Spleen (tissue), 11 donors: ENCODE data around the gene SBDS. TPM values are rescaled to one million over a fixed set of nuclear protein-coding genes. Genes with fewer than 3 reads are reported as not detected.

Experiments used
- DNase-seq: peaks from one replicate; pipeline ENCODE4 v3.0.0-alpha.2; 2020
- H3K27ac ChIP-seq, 8 donors: fragments of 200-600 bp; sonication (generic) in 7 of 8; 1 replicate in 4 of 8; 2 replicates in 4 of 8; pipeline versions ENCODE4 v1.5.0 to v1.8.0; 2016 to 2021; ENCODE audit warnings: inconsistent platforms in 4 of 8, mild to moderate bottlenecking in 4 of 8, moderate library complexity in 1 of 8
- H3K27me3 ChIP-seq, 7 donors: fragments of 200-600 bp; sonication (generic) in 6 of 7; replicated peaks in 1 of 7; 1 replicate in 4 of 7; 2 replicates in 3 of 7; pipeline versions ENCODE4 v1.5.0 to v1.8.0; 2016 to 2021; ENCODE audit warnings: inconsistent platforms in 3 of 7, mild to moderate bottlenecking in 1 of 7
- H3K36me3 ChIP-seq, 6 donors: fragments of 200-600 bp; sonication (generic) in 5 of 6; 1 replicate in 4 of 6; 2 replicates in 2 of 6; pipeline versions ENCODE4 v1.5.0 to v1.8.0; 2016 to 2021; ENCODE audit warnings: inconsistent platforms in 2 of 6
- H3K4me1 ChIP-seq, 6 donors: fragments of 200-600 bp; sonication (generic) in 5 of 6; 1 replicate in 3 of 6; 2 replicates in 3 of 6; pipeline versions ENCODE4 v1.5.0 to v1.8.0; 2016 to 2021; ENCODE audit warnings: inconsistent platforms in 3 of 6
- H3K4me3 ChIP-seq, 8 donors: fragments of 200-600 bp; sonication (generic) in 7 of 8; 1 replicate in 4 of 8; 2 replicates in 4 of 8; pipeline versions ENCODE4 v1.5.0 to v1.8.0; 2016 to 2021; ENCODE audit warnings: inconsistent platforms in 4 of 8, mild to moderate bottlenecking in 4 of 8, moderate library complexity in 2 of 8
- H3K9me3 ChIP-seq, 8 donors: fragments of 200-600 bp; sonication (generic) in 7 of 8; 1 replicate in 4 of 8; 2 replicates in 4 of 8; pipeline versions ENCODE4 v1.5.0 to v1.8.0; 2016 to 2021; ENCODE audit warnings: inconsistent platforms in 4 of 8
- POLR2A ChIP-seq, 3 donors: fragments of 450-650 bp; IDR thresholded peaks; one replicate each; pipeline ENCODE4 v1.5.1; 2017; ENCODE audit warnings: antibody characterized with exemption in 3 of 3, mild to moderate bottlenecking in 1 of 3
- POLR2AphosphoS5 ChIP-seq, 3 donors: sonication (generic); formaldehyde crosslinking; IDR thresholded peaks; one replicate each; pipeline ENCODE4 v1.5.1; 2017; ENCODE audit warnings: antibody characterized with exemption in 3 of 3
- WGBS, 5 donors: extraction: QIAGEN DNeasy Blood & Tissue Kit in 3 of 5; methylation state at CpG; one replicate each; pipeline versions ENCODE4 v1.1.5 to v1.1.7; 2013 to 2018; 5-methylcytosine and 5-hydroxymethylcytosine counted together
- intact Hi-C: fragments of 100-400 bp; cut with DNase I; formaldehyde crosslinking; loops from one replicate; pipeline ENCODE4 v1.15.0; 2023; ENCODE audit warnings: low total_unique reads
- polyA plus RNA-seq, 3 donors: library from polyadenylated mRNA; stranded (reverse); fragments of 200-250 nt; gene quantifications; one replicate each; pipeline ENCODE4 v1.2.1, GENCODE V29; 2013
- total RNA-seq, 7 donors: library from RNA; depleted of rRNA in 3 of 7; stranded (reverse); fragments of >200 nt in 3 of 7; fragmentation: NEBNext Ultra II Directional in 4 of 7; extraction: Animal tissue kit (Norgen Biotek cat#: 25700) in 4 of 7; gene quantifications; one replicate each; pipeline versions ENCODE4 v1.1.0 to v1.2.1, GENCODE V29; 2016 to 2021
- TF ChIP-seq, protein P1 (sequence below), 11 experiments: fragments of 200-600 bp in 7 of 11; fragments of 450-650 bp in 4 of 11; sonication (generic) in 4 of 11; IDR thresholded peaks in 8 of 11; conservative IDR thresholded peaks in 3 of 11; 1 replicate in 7 of 11; 2 replicates in 4 of 11; pipeline versions ENCODE4 v1.4.0 to v1.8.0; 2016 to 2021; ENCODE audit warnings: antibody characterized with exemption in 11 of 11, inconsistent platforms in 4 of 11, mild to moderate bottlenecking in 1 of 11
- donor health status: healthy with polysubstance abuse.
- donor health status: DM: no; HTN: no; CAD: no; lungs with moderate emphysema.
- donor health status: DM: no; HTN: no; CAD: no.
- donor health status: Bipolar disorder and iron deficiency.
- donor health status: healthy.
- donor health status: DM: no; HTN: no; CAD: no.
- donor health status: DM: yes; HTN: yes; CAD: no.

Gene SBDS
- total and polyA plus RNA-seq, 10 donors = 36.9 to 63.8 (median 51.3) TPM

DNA sequence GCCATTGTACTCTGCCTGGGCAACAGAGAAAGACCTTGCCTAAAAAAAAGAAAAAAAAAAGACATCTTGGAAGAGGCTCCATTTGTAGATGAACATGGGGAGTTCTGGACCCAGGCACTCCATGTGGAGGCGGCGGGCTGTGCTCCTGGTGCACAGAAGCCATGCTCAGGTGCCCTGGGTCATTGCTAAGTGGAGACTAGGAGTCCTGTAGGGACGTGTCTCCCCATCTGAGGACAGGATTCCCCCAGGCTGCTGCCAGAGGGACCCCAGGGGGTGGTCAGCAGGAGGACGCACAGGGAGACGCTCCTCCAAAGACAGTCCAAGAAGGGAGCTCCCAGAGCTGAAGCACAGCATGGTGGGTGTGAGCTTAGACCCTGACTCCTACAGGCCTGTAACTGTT is 34.3 kb downstream of the SBDS start:
- intact Hi-C loops = no loop called here
- peaks cover 0 to 53% (median 37%) of the 10 kb centered on the region in 6 donors for H3K36me3 ChIP-seq
- H3K9me3 ChIP-seq = no peaks in the 10 kb centered on the region
- no peak overlapping the region for H3K4me3 ChIP-seq
- peak; percentile 43 for DNase-seq
- H3K27ac ChIP-seq = no peak overlapping the region
- TF ChIP-seq POLR2A (IDR thresholded peaks at IDR 0.05) (no peak), POLR2AphosphoS5 (IDR thresholded peaks at IDR 0.05) (peak in 1 of 3 donors; percentile 35)
- TF ChIP-seq, protein P1, sequence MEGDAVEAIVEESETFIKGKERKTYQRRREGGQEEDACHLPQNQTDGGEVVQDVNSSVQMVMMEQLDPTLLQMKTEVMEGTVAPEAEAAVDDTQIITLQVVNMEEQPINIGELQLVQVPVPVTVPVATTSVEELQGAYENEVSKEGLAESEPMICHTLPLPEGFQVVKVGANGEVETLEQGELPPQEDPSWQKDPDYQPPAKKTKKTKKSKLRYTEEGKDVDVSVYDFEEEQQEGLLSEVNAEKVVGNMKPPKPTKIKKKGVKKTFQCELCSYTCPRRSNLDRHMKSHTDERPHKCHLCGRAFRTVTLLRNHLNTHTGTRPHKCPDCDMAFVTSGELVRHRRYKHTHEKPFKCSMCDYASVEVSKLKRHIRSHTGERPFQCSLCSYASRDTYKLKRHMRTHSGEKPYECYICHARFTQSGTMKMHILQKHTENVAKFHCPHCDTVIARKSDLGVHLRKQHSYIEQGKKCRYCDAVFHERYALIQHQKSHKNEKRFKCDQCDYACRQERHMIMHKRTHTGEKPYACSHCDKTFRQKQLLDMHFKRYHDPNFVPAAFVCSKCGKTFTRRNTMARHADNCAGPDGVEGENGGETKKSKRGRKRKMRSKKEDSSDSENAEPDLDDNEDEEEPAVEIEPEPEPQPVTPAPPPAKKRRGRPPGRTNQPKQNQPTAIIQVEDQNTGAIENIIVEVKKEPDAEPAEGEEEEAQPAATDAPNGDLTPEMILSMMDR (IDR thresholded peaks at IDR 0.05 in 8 of 11, conservative IDR thresholded peaks at IDR 0.05 in 3 of 11) = no peak
- no peaks in the 10 kb centered on the region for H3K27me3 ChIP-seq
- WGBS, 5 donors = 90 to 100% (median 96%) methylated on average over 4 to 5 of the region's 5 CpGs
- no peaks in the 10 kb centered on the region for H3K4me1 ChIP-seq

- Histone ChIP-seq H3K4me1 (no peaks in the 10 kb centered on the region), H3K9me3 (no peaks in the 10 kb centered on the region), H3K27me3 (no peaks in the 10 kb centered on the region), H3K27ac (no peak overlapping the region), H3K4me3 (no peak overlapping the region), H3K36me3 (peaks cover 3 to 62% (median 46%) of the 10 kb centered on the region in 6 donors)
- TF ChIP-seq, protein P1 (IDR thresholded peaks at IDR 0.05 in 8 of 11, conservative IDR thresholded peaks at IDR 0.05 in 3 of 11) = no peak
- no peak for TF ChIP-seq POLR2AphosphoS5 (IDR thresholded peaks at IDR 0.05)
- TF ChIP-seq POLR2A (IDR thresholded peaks at IDR 0.05) = no peak
- DNase-seq = no peak
- 96 to 99% (median 98%) methylated on average over 4 of the region's 4 CpGs for WGBS, 5 donors
- intact Hi-C loops = no loop called here
Measured at GRCh38 chr7:66960192-66960591, 35.2 kb downstream of the SBDS start.

DNA sequence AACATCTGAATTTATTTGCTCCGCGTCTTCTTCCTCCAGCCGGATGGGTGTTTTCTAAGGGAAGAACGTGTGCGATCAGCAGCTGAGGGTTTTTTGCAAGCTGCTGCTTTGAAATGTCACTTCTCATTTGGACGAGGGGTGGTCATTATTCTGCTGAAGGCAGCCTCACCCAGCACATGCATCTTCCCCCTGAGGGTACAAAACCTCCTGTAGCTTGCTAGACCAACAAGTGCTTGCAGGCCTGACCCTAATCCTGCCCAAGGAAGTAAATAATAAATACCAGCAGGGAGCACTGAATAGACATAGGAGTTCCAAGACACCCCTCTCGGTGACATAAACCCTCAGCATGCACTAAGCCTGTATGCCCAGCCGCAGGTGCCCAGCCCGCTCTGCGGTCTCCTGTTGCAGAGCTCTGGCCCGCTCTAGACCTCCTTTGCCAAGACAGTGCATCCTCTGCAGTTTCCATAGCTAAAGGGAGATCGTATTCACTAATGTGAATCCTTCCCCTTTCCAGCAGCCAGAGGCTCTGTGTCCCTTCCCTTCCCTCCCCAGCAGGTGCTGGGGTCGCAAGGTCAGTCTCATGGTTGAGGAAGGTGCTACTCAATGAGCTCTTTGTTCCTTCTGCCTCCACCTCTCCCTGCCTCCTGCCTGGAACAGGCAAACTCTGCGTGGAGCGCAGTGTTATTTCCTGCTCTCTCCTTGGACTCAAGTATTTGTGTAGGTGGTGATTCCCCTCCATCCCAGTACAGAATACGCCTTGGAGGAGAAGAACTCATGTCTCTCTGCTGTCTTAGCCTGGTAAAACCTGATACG is 36.6 kb downstream of the SBDS start:
- intact Hi-C loops = no loop called here
- Histone ChIP-seq H3K36me3 (peaks cover 3 to 76% (median 58%) of the 10 kb centered on the region in 6 donors), H3K4me1 (no peaks in the 10 kb centered on the region), H3K9me3 (no peaks in the 10 kb centered on the region), H3K27me3 (no peaks in the 10 kb centered on the region), H3K4me3 (no peak overlapping the region), H3K27ac (no peak overlapping the region)
- 95 to 97% (median 95%) methylated on average over 17 of the region's 17 CpGs for WGBS, 5 donors
- TF ChIP-seq POLR2AphosphoS5 (IDR thresholded peaks at IDR 0.05) = no peak
- TF ChIP-seq, protein P1 (IDR thresholded peaks at IDR 0.05 in 8 of 11, conservative IDR thresholded peaks at IDR 0.05 in 3 of 11) = no peak
- TF ChIP-seq POLR2A (IDR thresholded peaks at IDR 0.05) = no peak
- peak; percentile 33 for DNase-seq

DNA sequence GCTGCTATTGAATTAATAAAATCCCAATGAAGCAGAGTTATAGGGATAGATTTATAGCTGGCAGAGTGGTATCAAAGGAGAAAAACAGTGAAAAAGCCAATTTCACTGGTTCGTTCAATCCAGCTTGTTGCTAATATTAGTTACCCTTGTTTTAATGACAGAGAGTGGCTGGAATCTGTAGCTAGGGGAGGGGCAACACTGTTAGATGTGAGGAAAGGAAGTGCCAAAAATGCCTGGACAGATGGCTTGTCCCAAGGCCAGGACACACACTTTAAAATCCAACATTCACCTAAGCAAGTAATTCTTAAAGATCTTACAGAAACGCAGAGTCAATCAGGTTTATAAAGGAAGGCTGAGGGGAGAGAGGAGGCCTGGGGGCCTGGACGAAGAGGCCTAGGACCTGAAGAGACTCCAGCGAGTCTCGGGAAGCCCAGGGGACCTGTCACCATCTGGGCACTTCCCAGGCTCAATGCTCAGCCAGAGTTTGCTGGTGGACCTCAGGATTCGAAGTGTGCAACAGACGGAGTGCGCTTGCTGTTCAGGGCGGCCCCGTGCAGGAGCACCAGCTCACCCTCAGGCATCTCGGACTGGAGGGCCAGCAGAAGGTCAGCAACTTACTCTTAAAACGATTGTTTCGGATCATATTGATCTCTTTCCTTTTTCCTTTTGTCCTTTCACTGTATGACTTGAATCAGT is 37.6 kb downstream of the SBDS start:
- Histone ChIP-seq H3K27ac (no peak overlapping the region), H3K9me3 (no peaks in the 10 kb centered on the region), H3K36me3 (peaks cover 3 to 86% (median 66%) of the 10 kb centered on the region in 6 donors), H3K27me3 (no peaks in the 10 kb centered on the region), H3K4me3 (no peak overlapping the region), H3K4me1 (peaks cover 0 to 5% (median 1%) of the 10 kb centered on the region in 6 donors)
- 92 to 95% (median 93%) methylated on average over 13 of the region's 13 CpGs for WGBS, 5 donors
- TF ChIP-seq POLR2A (IDR thresholded peaks at IDR 0.05) = no peak
- peak in 1 of 3 donors; percentile 50 for TF ChIP-seq POLR2AphosphoS5 (IDR thresholded peaks at IDR 0.05)
- peak; percentile 67 for DNase-seq
- intact Hi-C loops = no loop called here
